ENCODE measurements around the gene INTS11. TPM values are rescaled to one million over a fixed set of nuclear protein-coding genes. Genes with fewer than 3 reads are reported as not detected.

The INTS11 gene
- total and polyA plus RNA-seq, 9 of the 15 experiments (the other 6 are each of a cell fraction or from before 2014, with no cell fraction given) = 3.6 to 183 (median 110) TPM

DNA sequence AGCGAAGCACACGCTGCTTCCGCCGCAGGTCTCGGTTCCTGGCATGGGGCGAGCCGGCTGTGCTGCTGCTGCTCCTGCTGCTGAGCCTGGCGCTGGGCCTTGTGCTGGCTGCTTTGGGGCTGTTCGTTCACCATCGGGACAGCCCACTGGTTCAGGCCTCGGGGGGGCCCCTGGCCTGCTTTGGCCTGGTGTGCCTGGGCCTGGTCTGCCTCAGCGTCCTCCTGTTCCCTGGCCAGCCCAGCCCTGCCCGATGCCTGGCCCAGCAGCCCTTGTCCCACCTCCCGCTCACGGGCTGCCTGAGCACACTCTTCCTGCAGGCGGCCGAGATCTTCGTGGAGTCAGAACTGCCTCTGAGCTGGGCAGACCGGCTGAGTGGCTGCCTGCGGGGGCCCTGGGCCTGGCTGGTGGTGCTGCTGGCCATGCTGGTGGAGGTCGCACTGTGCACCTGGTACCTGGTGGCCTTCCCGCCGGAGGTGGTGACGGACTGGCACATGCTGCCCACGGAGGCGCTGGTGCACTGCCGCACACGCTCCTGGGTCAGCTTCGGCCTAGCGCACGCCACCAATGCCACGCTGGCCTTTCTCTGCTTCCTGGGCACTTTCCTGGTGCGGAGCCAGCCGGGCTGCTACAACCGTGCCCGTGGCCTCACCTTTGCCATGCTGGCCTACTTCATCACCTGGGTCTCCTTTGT is 9.2 kb upstream of the INTS11 start (continued):
- TF ChIP-seq, protein P1, sequence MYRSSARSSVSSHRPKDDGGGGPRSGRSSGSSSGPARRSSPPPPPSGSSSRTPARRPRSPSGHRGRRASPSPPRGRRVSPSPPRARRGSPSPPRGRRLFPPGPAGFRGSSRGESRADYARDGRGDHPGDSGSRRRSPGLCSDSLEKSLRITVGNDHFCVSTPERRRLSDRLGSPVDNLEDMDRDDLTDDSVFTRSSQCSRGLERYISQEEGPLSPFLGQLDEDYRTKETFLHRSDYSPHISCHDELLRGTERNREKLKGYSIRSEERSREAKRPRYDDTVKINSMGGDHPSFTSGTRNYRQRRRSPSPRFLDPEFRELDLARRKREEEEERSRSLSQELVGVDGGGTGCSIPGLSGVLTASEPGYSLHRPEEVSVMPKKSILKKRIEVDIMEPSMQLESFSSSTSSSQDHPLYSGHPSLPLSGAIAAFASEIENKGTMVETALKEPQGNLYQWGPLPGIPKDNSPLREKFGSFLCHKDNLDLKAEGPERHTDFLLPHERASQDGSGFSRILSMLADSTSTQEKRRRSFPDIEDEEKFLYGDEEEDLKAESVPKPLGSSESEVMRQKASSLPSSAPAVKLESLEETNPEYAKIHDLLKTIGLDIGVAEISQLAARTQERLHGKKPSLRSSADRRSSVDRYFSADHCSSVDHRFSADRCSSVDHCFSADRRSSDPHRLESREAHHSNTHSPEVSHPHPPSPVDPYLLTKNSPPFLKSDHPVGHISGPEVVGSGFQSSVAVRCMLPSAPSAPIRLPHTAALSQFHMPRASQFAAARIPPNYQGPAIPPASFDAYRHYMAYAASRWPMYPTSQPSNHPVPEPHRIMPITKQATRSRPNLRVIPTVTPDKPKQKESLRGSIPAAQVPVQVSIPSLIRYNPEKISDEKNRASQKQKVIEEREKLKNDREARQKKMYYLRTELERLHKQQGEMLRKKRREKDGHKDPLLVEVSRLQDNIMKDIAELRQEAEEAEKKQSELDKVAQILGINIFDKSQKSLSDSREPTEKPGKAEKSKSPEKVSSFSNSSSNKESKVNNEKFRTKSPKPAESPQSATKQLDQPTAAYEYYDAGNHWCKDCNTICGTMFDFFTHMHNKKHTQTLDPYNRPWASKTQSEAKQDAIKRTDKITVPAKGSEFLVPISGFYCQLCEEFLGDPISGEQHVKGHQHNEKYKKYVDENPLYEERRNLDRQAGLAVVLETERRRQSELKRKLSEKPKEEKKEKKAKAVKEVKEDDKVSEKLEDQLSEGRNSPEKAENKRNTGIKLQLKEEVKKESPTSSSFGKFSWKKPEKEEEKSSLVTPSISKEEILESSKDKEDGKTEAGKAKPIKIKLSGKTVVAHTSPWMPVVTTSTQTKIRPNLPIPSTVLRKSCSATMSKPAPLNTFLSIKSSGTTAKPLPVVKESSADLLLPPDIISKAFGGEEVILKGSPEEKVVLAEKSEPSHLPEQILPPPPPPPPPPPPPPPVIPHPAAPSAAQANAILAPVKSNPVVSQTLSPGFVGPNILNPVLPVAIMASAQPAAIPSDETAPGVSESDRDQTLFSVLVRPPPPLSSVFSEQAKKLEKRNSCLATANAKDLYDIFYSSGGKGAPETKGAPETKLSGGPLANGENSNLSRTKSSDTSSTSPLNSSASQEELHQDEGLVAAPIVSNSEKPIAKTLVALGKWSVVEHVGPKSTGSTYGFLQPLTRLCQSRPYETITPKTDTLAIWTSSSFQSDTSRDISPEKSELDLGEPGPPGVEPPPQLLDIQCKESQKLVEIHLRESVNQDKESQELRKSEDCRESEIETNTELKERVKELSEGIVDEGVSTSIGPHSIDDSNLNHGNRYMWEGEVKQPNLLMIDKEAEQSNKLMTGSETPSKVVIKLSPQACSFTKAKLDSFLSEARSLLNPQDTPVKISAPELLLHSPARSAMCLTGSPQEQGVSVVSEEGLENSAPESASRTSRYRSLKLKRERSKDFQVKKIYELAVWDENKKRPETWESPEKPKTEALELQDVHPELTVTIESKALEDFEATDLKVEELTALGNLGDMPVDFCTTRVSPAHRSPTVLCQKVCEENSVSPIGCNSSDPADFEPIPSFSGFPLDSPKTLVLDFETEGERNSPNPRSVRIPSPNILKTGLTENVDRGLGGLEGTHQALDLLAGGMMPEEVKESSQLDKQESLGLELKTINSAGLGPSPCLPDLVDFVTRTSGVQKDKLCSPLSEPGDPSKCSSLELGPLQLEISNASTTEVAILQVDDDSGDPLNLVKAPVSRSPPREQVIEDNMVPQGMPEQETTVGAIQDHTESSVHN (IDR thresholded peaks at IDR 0.05; ENCODE audit: borderline replicate concordance in 1 of 2, low read depth in 1 of 2) = no peak
- TF ChIP-seq, protein P2, sequence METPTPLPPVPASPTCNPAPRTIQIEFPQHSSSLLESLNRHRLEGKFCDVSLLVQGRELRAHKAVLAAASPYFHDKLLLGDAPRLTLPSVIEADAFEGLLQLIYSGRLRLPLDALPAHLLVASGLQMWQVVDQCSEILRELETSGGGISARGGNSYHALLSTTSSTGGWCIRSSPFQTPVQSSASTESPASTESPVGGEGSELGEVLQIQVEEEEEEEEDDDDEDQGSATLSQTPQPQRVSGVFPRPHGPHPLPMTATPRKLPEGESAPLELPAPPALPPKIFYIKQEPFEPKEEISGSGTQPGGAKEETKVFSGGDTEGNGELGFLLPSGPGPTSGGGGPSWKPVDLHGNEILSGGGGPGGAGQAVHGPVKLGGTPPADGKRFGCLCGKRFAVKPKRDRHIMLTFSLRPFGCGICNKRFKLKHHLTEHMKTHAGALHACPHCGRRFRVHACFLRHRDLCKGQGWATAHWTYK (CRISPR knock-in tag; IDR thresholded peaks at IDR 0.05) = no peak
- TF ChIP-seq NEUROD1 (IDR thresholded peaks at IDR 0.05; ENCODE audit: borderline replicate concordance, low read depth, low read length, partially characterized antibody) (no peak), PCBP2 (IDR thresholded peaks at IDR 0.05; ENCODE audit: low read depth, low read length, poor library complexity, severe bottlenecking) (no peak), ZNF57 (CRISPR knock-in tag; IDR thresholded peaks at IDR 0.05) (no peak), TCFL5 (CRISPR knock-in tag; conservative IDR thresholded peaks at IDR 0.05) (no peak), RBM34 (IDR thresholded peaks at IDR 0.05; ENCODE audit: borderline replicate concordance, insufficient read depth, low read length) (no peak), TAF9B (IDR thresholded peaks at IDR 0.05; ENCODE audit: partially characterized antibody) (no peak), NUFIP1 (IDR thresholded peaks at IDR 0.05; ENCODE audit: partially characterized antibody) (no peak), HMGN3 (IDR thresholded peaks at IDR 0.05; ENCODE audit: borderline replicate concordance, extremely low read depth, insufficient read length, low read depth, low read length) (peak; percentile 45)
- TF ChIP-seq, protein P3, sequence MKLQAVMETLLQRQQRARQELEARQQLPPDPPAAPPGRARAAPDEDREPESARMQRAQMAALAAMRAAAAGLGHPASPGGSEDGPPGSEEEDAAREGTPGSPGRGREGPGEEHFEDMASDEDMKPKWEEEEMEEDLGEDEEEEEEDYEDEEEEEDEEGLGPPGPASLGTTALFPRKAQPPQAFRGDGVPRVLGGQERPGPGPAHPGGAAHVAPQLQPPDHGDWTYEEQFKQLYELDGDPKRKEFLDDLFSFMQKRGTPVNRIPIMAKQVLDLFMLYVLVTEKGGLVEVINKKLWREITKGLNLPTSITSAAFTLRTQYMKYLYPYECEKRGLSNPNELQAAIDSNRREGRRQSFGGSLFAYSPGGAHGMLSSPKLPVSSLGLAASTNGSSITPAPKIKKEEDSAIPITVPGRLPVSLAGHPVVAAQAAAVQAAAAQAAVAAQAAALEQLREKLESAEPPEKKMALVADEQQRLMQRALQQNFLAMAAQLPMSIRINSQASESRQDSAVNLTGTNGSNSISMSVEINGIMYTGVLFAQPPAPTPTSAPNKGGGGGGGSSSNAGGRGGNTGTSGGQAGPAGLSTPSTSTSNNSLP (IDR thresholded peaks at IDR 0.05; ENCODE audit: borderline replicate concordance, low read depth, low read length) = no peak
- TF ChIP-seq, protein P4, sequence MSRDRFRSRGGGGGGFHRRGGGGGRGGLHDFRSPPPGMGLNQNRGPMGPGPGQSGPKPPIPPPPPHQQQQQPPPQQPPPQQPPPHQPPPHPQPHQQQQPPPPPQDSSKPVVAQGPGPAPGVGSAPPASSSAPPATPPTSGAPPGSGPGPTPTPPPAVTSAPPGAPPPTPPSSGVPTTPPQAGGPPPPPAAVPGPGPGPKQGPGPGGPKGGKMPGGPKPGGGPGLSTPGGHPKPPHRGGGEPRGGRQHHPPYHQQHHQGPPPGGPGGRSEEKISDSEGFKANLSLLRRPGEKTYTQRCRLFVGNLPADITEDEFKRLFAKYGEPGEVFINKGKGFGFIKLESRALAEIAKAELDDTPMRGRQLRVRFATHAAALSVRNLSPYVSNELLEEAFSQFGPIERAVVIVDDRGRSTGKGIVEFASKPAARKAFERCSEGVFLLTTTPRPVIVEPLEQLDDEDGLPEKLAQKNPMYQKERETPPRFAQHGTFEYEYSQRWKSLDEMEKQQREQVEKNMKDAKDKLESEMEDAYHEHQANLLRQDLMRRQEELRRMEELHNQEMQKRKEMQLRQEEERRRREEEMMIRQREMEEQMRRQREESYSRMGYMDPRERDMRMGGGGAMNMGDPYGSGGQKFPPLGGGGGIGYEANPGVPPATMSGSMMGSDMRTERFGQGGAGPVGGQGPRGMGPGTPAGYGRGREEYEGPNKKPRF (IDR thresholded peaks at IDR 0.05; ENCODE audit: low read depth, low read length) = no peak

All from K562 (cell line).